Spleen (tissue), 11 donors: ENCODE measurements around the gene PUS1. TPM values are rescaled to one million over a fixed set of nuclear protein-coding genes. Genes with fewer than 3 reads are reported as not detected.

ENCODE experiments used
- DNase-seq: peaks from one replicate; pipeline ENCODE4 v3.0.0-alpha.2; 2020
- H3K27ac ChIP-seq, 8 donors: fragments of 200-600 bp; sonication (generic) in 7 of 8; 1 replicate in 4 of 8; 2 replicates in 4 of 8; pipeline versions ENCODE4 v1.5.0 to v1.8.0; 2016 to 2021; ENCODE audit warnings: inconsistent platforms in 4 of 8, mild to moderate bottlenecking in 4 of 8, moderate library complexity in 1 of 8
- H3K27me3 ChIP-seq, 7 donors: fragments of 200-600 bp; sonication (generic) in 6 of 7; replicated peaks in 1 of 7; 1 replicate in 4 of 7; 2 replicates in 3 of 7; pipeline versions ENCODE4 v1.5.0 to v1.8.0; 2016 to 2021; ENCODE audit warnings: inconsistent platforms in 3 of 7, mild to moderate bottlenecking in 1 of 7
- H3K36me3 ChIP-seq, 6 donors: fragments of 200-600 bp; sonication (generic) in 5 of 6; 1 replicate in 4 of 6; 2 replicates in 2 of 6; pipeline versions ENCODE4 v1.5.0 to v1.8.0; 2016 to 2021; ENCODE audit warnings: inconsistent platforms in 2 of 6
- H3K4me1 ChIP-seq, 6 donors: fragments of 200-600 bp; sonication (generic) in 5 of 6; 1 replicate in 3 of 6; 2 replicates in 3 of 6; pipeline versions ENCODE4 v1.5.0 to v1.8.0; 2016 to 2021; ENCODE audit warnings: inconsistent platforms in 3 of 6
- H3K4me3 ChIP-seq, 8 donors: fragments of 200-600 bp; sonication (generic) in 7 of 8; 1 replicate in 4 of 8; 2 replicates in 4 of 8; pipeline versions ENCODE4 v1.5.0 to v1.8.0; 2016 to 2021; ENCODE audit warnings: inconsistent platforms in 4 of 8, mild to moderate bottlenecking in 4 of 8, moderate library complexity in 2 of 8
- H3K9me3 ChIP-seq, 8 donors: fragments of 200-600 bp; sonication (generic) in 7 of 8; 1 replicate in 4 of 8; 2 replicates in 4 of 8; pipeline versions ENCODE4 v1.5.0 to v1.8.0; 2016 to 2021; ENCODE audit warnings: inconsistent platforms in 4 of 8
- CTCF ChIP-seq, 11 experiments: fragments of 200-600 bp in 7 of 11; fragments of 450-650 bp in 4 of 11; sonication (generic) in 4 of 11; IDR thresholded peaks in 8 of 11; conservative IDR thresholded peaks in 3 of 11; 1 replicate in 7 of 11; 2 replicates in 4 of 11; pipeline versions ENCODE4 v1.4.0 to v1.8.0; 2016 to 2021; ENCODE audit warnings: antibody characterized with exemption in 11 of 11, inconsistent platforms in 4 of 11, mild to moderate bottlenecking in 1 of 11
- POLR2A ChIP-seq, 3 donors: fragments of 450-650 bp; IDR thresholded peaks; one replicate each; pipeline ENCODE4 v1.5.1; 2017; ENCODE audit warnings: antibody characterized with exemption in 3 of 3, mild to moderate bottlenecking in 1 of 3
- POLR2AphosphoS5 ChIP-seq, 3 donors: sonication (generic); formaldehyde crosslinking; IDR thresholded peaks; one replicate each; pipeline ENCODE4 v1.5.1; 2017; ENCODE audit warnings: antibody characterized with exemption in 3 of 3
- WGBS, 5 donors: extraction: QIAGEN DNeasy Blood & Tissue Kit in 3 of 5; methylation state at CpG; one replicate each; pipeline versions ENCODE4 v1.1.5 to v1.1.7; 2013 to 2018; 5-methylcytosine and 5-hydroxymethylcytosine counted together
- intact Hi-C: fragments of 100-400 bp; cut with DNase I; formaldehyde crosslinking; loops from one replicate; pipeline ENCODE4 v1.15.0; 2023; ENCODE audit warnings: low total_unique reads
- polyA plus RNA-seq, 3 donors: library from polyadenylated mRNA; stranded (reverse); fragments of 200-250 nt; gene quantifications; one replicate each; pipeline ENCODE4 v1.2.1, GENCODE V29; 2013
- total RNA-seq, 7 donors: library from RNA; depleted of rRNA in 3 of 7; stranded (reverse); fragments of >200 nt in 3 of 7; fragmentation: NEBNext Ultra II Directional in 4 of 7; extraction: Animal tissue kit (Norgen Biotek cat#: 25700) in 4 of 7; gene quantifications; one replicate each; pipeline versions ENCODE4 v1.1.0 to v1.2.1, GENCODE V29; 2016 to 2021
- donor health status: healthy with polysubstance abuse.
- donor health status: DM: no; HTN: no; CAD: no; lungs with moderate emphysema.
- donor health status: DM: no; HTN: no; CAD: no.
- donor health status: Bipolar disorder and iron deficiency.
- donor health status: healthy.
- donor health status: DM: no; HTN: no; CAD: no.
- donor health status: DM: yes; HTN: yes; CAD: no.

Gene PUS1
- total and polyA plus RNA-seq, 10 donors = 16.0 to 46.5 (median 30.0) TPM

DNA sequence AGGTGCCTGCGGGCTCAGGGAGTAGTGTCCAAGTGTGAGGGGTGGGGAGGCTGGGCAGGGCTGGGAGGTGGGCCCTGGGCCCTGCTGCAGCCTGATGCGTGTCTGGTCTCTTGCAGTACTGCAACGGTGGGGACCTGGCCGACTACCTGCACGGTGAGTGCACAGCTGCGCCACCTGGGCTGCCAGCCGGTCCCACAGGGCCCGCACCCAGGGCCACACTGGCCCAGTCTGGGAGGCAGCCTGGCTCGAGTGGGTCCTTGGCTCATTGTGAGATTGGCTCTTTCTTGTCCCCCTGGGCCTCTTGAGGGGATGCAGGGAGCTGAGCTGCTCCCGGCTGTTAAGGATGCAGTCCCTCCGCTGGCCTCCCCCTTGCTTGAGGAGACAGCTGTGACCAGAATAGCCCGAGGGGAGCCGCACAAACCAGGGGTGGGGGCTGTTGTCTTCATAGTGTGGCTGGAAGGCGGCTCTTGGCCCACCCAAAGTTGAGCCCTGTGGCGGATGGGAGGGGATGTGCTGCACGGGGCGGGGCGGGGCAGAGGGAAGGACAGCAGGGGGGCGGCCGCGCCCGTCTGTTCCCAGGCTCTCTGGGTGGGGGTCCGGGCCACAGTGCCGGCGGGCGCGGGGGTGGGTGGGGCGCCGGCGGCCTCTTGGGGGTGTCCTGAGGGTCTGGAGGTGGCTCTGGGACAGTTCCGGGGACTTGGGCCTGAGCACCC is 21.5 kb upstream of the PUS1 start:
- Histone ChIP-seq H3K4me3 (no peak overlapping the region), H3K4me1 (peaks cover 9 to 60% (median 33%) of the 10 kb centered on the region in 6 donors), H3K27ac (no peak overlapping the region), H3K36me3 (peaks cover 3 to 90% (median 53%) of the 10 kb centered on the region in 6 donors), H3K9me3 (no peaks in the 10 kb centered on the region), H3K27me3 (no peaks in the 10 kb centered on the region)
- peak; percentile 64 for DNase-seq
- intact Hi-C loops = no loop called here
- no peak for TF ChIP-seq CTCF (IDR thresholded peaks at IDR 0.05 in 8 of 11, conservative IDR thresholded peaks at IDR 0.05 in 3 of 11)
- peak in 1 of 3 donors; percentile 33 for TF ChIP-seq POLR2AphosphoS5 (IDR thresholded peaks at IDR 0.05)
- WGBS, 5 donors = 92 to 97% (median 95%) methylated on average over 17 to 31 of the region's 31 CpGs

DNA sequence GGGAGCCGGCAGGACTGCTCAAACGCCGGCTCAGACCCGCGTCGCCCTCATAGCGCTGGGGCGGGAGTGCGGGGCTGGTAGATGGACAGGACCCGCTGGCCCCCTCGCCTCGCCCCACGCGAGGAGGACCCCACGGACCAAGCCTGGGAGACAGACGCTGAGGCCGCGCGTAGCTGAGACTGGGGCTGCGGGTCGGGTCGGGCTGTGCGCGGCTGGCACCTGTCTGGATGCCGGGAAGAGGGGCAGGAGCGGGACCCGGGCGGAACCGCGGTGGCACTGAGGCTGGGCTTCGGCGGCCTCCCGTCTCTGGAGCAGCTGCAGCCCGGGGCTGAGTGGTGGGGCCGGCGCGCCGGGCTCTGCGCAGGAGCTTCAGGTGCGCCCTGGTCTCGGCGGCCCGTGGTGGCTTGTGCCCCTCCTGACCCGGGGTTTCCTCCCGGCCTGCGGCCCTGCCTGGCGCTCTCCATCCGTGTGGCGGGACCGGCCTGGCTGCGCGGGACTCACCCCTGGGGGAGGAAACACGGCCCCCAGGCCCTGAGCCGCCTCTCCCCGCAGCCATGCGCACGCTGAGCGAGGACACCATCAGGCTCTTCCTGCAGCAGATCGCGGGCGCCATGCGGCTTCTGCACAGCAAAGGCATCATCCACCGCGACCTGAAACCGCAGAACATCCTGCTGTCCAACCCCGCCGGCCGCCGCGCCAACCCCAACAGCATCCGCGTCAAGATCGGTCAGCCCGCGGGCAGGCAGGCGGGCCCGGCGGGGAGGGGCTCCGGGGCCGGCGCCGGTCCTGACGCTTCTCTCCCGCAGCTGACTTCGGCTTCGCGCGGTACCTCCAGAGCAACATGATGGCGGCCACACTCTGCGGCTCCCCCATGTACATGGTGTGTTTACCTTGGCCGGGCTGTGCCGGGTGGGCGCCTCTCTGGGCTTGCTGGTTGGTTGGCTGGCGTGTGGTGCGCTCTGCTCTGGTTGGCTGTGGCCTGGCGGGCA is 20.7 kb upstream of the PUS1 start:
- Histone ChIP-seq H3K27me3 (no peaks in the 10 kb centered on the region), H3K9me3 (no peaks in the 10 kb centered on the region), H3K36me3 (peaks cover 3 to 91% (median 60%) of the 10 kb centered on the region in 6 donors), H3K27ac (no peak overlapping the region), H3K4me3 (no peak overlapping the region), H3K4me1 (peaks cover 5 to 58% (median 31%) of the 10 kb centered on the region in 6 donors)
- TF ChIP-seq CTCF (IDR thresholded peaks at IDR 0.05 in 8 of 11, conservative IDR thresholded peaks at IDR 0.05 in 3 of 11) = no peak
- no peak for TF ChIP-seq POLR2AphosphoS5 (IDR thresholded peaks at IDR 0.05)
- no peak for TF ChIP-seq POLR2A (IDR thresholded peaks at IDR 0.05)
- intact Hi-C loops = no loop called here
- DNase-seq = peak; percentile 71
- 94 to 98% (median 96%) methylated on average over 56 to 96 of the region's 96 CpGs for WGBS, 5 donors

DNA sequence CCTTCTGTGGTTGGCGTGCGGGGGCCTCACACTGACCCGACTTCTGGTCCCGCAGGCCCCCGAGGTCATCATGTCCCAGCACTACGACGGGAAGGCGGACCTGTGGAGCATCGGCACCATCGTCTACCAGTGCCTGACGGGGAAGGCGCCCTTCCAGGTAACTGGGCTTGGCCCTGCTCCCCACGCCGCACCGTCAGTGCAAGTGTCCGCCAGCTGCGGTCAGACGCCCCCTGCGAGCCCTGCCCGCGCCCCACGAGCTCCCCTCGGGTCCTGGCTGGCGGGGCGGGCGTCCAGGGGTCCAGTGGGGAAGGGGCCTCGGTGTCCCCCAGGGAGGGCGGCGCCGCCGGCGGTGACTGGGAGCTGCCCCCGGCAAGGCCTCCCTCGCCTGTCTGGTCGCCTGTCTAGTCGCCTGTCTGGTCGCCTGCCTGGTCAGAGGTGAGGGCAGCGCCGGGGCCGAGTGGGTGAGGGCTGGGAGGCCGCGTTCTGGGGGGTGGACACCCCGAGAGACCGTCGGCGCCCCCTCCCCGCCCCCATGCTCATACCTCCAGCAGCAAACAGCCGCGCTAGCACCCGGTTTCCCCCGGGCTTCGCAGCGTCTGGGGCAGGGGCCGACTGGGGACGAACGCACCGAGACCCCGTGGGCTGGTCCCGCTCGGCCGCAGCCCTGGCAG is 19.9 kb upstream of the PUS1 start:
- Histone ChIP-seq H3K4me3 (no peak overlapping the region), H3K9me3 (no peaks in the 10 kb centered on the region), H3K27ac (no peak overlapping the region), H3K27me3 (no peaks in the 10 kb centered on the region), H3K4me1 (peaks cover 5 to 50% (median 24%) of the 10 kb centered on the region in 6 donors), H3K36me3 (peaks cover 3 to 91% (median 67%) of the 10 kb centered on the region in 6 donors)
- intact Hi-C loops = no loop called here
- 72 to 98% (median 96%) methylated on average over 7 to 61 of the region's 61 CpGs for WGBS, 5 donors
- TF ChIP-seq POLR2A (IDR thresholded peaks at IDR 0.05) = no peak
- no peak for TF ChIP-seq CTCF (IDR thresholded peaks at IDR 0.05 in 8 of 11, conservative IDR thresholded peaks at IDR 0.05 in 3 of 11)
- TF ChIP-seq POLR2AphosphoS5 (IDR thresholded peaks at IDR 0.05) = no peak
- peak; percentile 75 for DNase-seq
